ENCODE results near the gene RNF223. TPM values are rescaled to one million over a fixed set of nuclear protein-coding genes. Genes with fewer than 3 reads are reported as not detected.
"Not testable (repeated sequence)": the region's sequence is repeated elsewhere in the genome, so short reads cannot be mapped to it uniquely, and the experiment has no call there.

The RNF223 gene
- total RNA-seq, 1 donor = not detected

GRCh38 chr1:1033731-1034438 lies 40.2 kb downstream of the RNF223 start:
- no peak overlapping the region for H3K4me2 ChIP-seq (ENCODE audit: insufficient read depth, low read length)

GRCh38 chr1:1033009-1033587 lies 41.0 kb downstream of the RNF223 start:
- Histone ChIP-seq H3K9me3 (ENCODE audit: low read depth, low read length) (no peaks in the 10 kb centered on the region), H2AFZ (ENCODE audit: low read length) (no peak overlapping the region), H3K27me3 (ENCODE audit: insufficient read depth, low read length) (peaks cover 20% of the 10 kb centered on the region), H3K4me3 (ENCODE audit: insufficient read depth, low read length) (peak overlapping the region; percentile 54), H3K27ac (ENCODE audit: low read depth, low read length) (no peak overlapping the region), H3K79me2 (ENCODE audit: insufficient read depth, low read length) (no peaks in the 10 kb centered on the region), H3K4me2 (ENCODE audit: insufficient read depth, low read length) (peak overlapping the region; percentile 45), H4K20me1 (ENCODE audit: insufficient read depth, low read length) (peaks cover 10% of the 10 kb centered on the region), H3K4me1 (ENCODE audit: insufficient read depth, low read length) (no peaks in the 10 kb centered on the region), H3K36me3 (ENCODE audit: insufficient read depth, low read length) (no peaks in the 10 kb centered on the region)
- DNase-seq (ENCODE audit: insufficient read length, low spot score, missing footprints) = peak; percentile 98
- TF ChIP-seq CTCF (IDR thresholded peaks at IDR 0.05; ENCODE audit: extremely low read depth, low read depth, low read length) = peak; percentile 42

More at GRCh38 chr1:1033731-1034438, 40.2 kb downstream of the RNF223 start:
- no peaks in the 10 kb centered on the region for H3K36me3 ChIP-seq (ENCODE audit: insufficient read depth, low read length)
- no peak for TF ChIP-seq CTCF (IDR thresholded peaks at IDR 0.05; ENCODE audit: extremely low read depth, low read depth, low read length)
- H4K20me1 ChIP-seq (ENCODE audit: insufficient read depth, low read length) = peaks cover 18% of the 10 kb centered on the region
- no peaks in the 10 kb centered on the region for H3K4me1 ChIP-seq (ENCODE audit: insufficient read depth, low read length)
- H3K27ac ChIP-seq (ENCODE audit: low read depth, low read length) = no peak overlapping the region
- H3K79me2 ChIP-seq (ENCODE audit: insufficient read depth, low read length) = no peaks in the 10 kb centered on the region
- H2AFZ ChIP-seq (ENCODE audit: low read length) = no peak overlapping the region
- no peaks in the 10 kb centered on the region for H3K9me3 ChIP-seq (ENCODE audit: low read depth, low read length)
- no peak for DNase-seq (ENCODE audit: insufficient read length, low spot score, missing footprints)
- peaks cover 20% of the 10 kb centered on the region for H3K27me3 ChIP-seq (ENCODE audit: insufficient read depth, low read length)
- no peak overlapping the region for H3K4me3 ChIP-seq (ENCODE audit: insufficient read depth, low read length)

- Histone ChIP-seq H2AFZ (ENCODE audit: low read length) (no peak overlapping the region), H3K9me3 (ENCODE audit: low read depth, low read length) (no peaks in the 10 kb centered on the region), H3K4me2 (ENCODE audit: insufficient read depth, low read length) (peak overlapping the region; percentile 45), H4K20me1 (ENCODE audit: insufficient read depth, low read length) (peaks cover 10% of the 10 kb centered on the region), H3K4me3 (ENCODE audit: insufficient read depth, low read length) (no peak overlapping the region), H3K79me2 (ENCODE audit: insufficient read depth, low read length) (no peaks in the 10 kb centered on the region), H3K27me3 (ENCODE audit: insufficient read depth, low read length) (peaks cover 20% of the 10 kb centered on the region), H3K4me1 (ENCODE audit: insufficient read depth, low read length) (no peaks in the 10 kb centered on the region), H3K36me3 (ENCODE audit: insufficient read depth, low read length) (no peaks in the 10 kb centered on the region), H3K27ac (ENCODE audit: low read depth, low read length) (no peak overlapping the region)
- DNase-seq (ENCODE audit: insufficient read length, low spot score, missing footprints) = no peak
- TF ChIP-seq CTCF (IDR thresholded peaks at IDR 0.05; ENCODE audit: extremely low read depth, low read depth, low read length) = no peak
Observed at GRCh38 chr1:1032424-1032823, 41.7 kb downstream of the RNF223 start.

GRCh38 chr1:1031659-1032235 lies 42.4 kb downstream of the RNF223 start:
- no peak overlapping the region for H2AFZ ChIP-seq (ENCODE audit: low read length)
- H4K20me1 ChIP-seq (ENCODE audit: insufficient read depth, low read length) = peaks cover 10% of the 10 kb centered on the region
- no peak for TF ChIP-seq CTCF (IDR thresholded peaks at IDR 0.05; ENCODE audit: extremely low read depth, low read depth, low read length)
- peaks cover 20% of the 10 kb centered on the region for H3K27me3 ChIP-seq (ENCODE audit: insufficient read depth, low read length)
- no peak overlapping the region for H3K4me3 ChIP-seq (ENCODE audit: insufficient read depth, low read length)
- H3K79me2 ChIP-seq (ENCODE audit: insufficient read depth, low read length) = no peaks in the 10 kb centered on the region
- H3K4me1 ChIP-seq (ENCODE audit: insufficient read depth, low read length) = no peaks in the 10 kb centered on the region
- H3K27ac ChIP-seq (ENCODE audit: low read depth, low read length) = no peak overlapping the region
- H3K36me3 ChIP-seq (ENCODE audit: insufficient read depth, low read length) = no peaks in the 10 kb centered on the region
- H3K4me2 ChIP-seq (ENCODE audit: insufficient read depth, low read length) = no peak overlapping the region
- DNase-seq (ENCODE audit: insufficient read length, low spot score, missing footprints) = no peak
- no peaks in the 10 kb centered on the region for H3K9me3 ChIP-seq (ENCODE audit: low read depth, low read length)

- not testable (repeated sequence) for H3K79me2 ChIP-seq (ENCODE audit: insufficient read depth, low read length); DNase-seq (ENCODE audit: insufficient read length, low spot score, missing footprints); H4K20me1 ChIP-seq (ENCODE audit: insufficient read depth, low read length)
Observed at GRCh38 chr1:1030867-1031658, 43.0 kb downstream of the RNF223 start.

More at GRCh38 chr1:1030867-1031658, 43.0 kb downstream of the RNF223 start:
- H3K4me3 ChIP-seq (ENCODE audit: insufficient read depth, low read length); H3K27ac ChIP-seq (ENCODE audit: low read depth, low read length); H3K4me2 ChIP-seq (ENCODE audit: insufficient read depth, low read length); H2AFZ ChIP-seq (ENCODE audit: low read length); H3K36me3 ChIP-seq (ENCODE audit: insufficient read depth, low read length); H3K9me3 ChIP-seq (ENCODE audit: low read depth, low read length); H3K4me1 ChIP-seq (ENCODE audit: insufficient read depth, low read length): not testable (repeated sequence)
- H3K27me3 ChIP-seq (ENCODE audit: insufficient read depth, low read length) = peaks cover 20% of the 10 kb centered on the region
